Right atrium auricular region (tissue), 2 donors: ENCODE measurements around the gene RGS14. TPM values are rescaled to one million over a fixed set of nuclear protein-coding genes. Genes with fewer than 3 reads are reported as not detected.
A peak's percentile ranks its signal among the peaks of the same experiment; 100 is the strongest.

Experiments used
- DNase-seq: peaks from one replicate; pipeline ENCODE4 v3.0.0-alpha.2; 2019; ENCODE audit warnings: low spot score
- H3K27ac ChIP-seq, 2 donors: fragments of 200-600 bp; sonication (generic); 1 replicate in 1 of 2; 2 replicates in 1 of 2; pipeline ENCODE4 v1.5.1; 2016 to 2019
- H3K27me3 ChIP-seq, 2 donors: fragments of 200-600 bp; sonication (generic); one replicate each; pipeline versions ENCODE4 v1.5.1 to v1.6.0; 2017 to 2019
- H3K36me3 ChIP-seq: fragments of 200-600 bp; sonication (generic); one replicate; pipeline ENCODE4 v1.5.1; 2016
- H3K4me1 ChIP-seq, 2 donors: fragments of 200-600 bp; sonication (generic); one replicate each; pipeline versions ENCODE4 v1.5.1 to v1.6.0; 2017 to 2019
- H3K4me3 ChIP-seq, 2 donors: fragments of 200-600 bp; sonication (generic); 1 replicate in 1 of 2; 2 replicates in 1 of 2; pipeline ENCODE4 v1.5.1; 2017 to 2019; ENCODE audit warnings: mild to moderate bottlenecking in 1 of 2, moderate library complexity in 1 of 2
- H3K9me3 ChIP-seq, 2 donors: fragments of 200-600 bp; sonication (generic); one replicate each; pipeline ENCODE4 v1.5.1; 2019
- CTCF ChIP-seq, 2 donors: fragments of 200-600 bp; sonication (generic); IDR thresholded peaks; one replicate each; pipeline ENCODE4 v1.5.1; 2019; ENCODE audit warnings: antibody characterized with exemption in 2 of 2
- total RNA-seq, 2 donors: library from RNA; depleted of rRNA; stranded (reverse); fragments of >200 nt; gene quantifications; one replicate each; pipeline ENCODE4 v1.1.0, GENCODE V29; 2016

Gene RGS14
- total RNA-seq, 2 donors from 2014 or later, result 3.1 to 6.8 TPM

GRCh38 chr5:177361418-177362291 is 3.9 kb downstream of the RGS14 start:
- no peak overlapping the region for H3K27ac ChIP-seq
- H3K4me1 ChIP-seq, result peaks cover 0 to 33% of the 10 kb centered on the region in 2 donors

GRCh38 chr5:177362292-177362609 is 4.5 kb downstream of the RGS14 start:
- Histone ChIP-seq H3K36me3 (no peaks in the 10 kb centered on the region), H3K4me3 (no peak overlapping the region), H3K27ac (no peak overlapping the region), H3K4me1 (peaks cover 0 to 33% of the 10 kb centered on the region in 2 donors), H3K9me3 (no peaks in the 10 kb centered on the region), H3K27me3 (no peaks in the 10 kb centered on the region)
- TF ChIP-seq CTCF (IDR thresholded peaks at IDR 0.05), result no peak
- DNase-seq, result no peak

More at GRCh38 chr5:177361418-177362291, 3.9 kb downstream of the RGS14 start:
- no peak for DNase-seq
- H3K9me3 ChIP-seq, result no peaks in the 10 kb centered on the region
- H3K36me3 ChIP-seq, result no peaks in the 10 kb centered on the region
- no peak for TF ChIP-seq CTCF (IDR thresholded peaks at IDR 0.05)
- H3K4me3 ChIP-seq, result no peak overlapping the region
- no peaks in the 10 kb centered on the region for H3K27me3 ChIP-seq

GRCh38 chr5:177362610-177363507 is 5.1 kb downstream of the RGS14 start:
- peak overlapping the region; percentile 34 to 57 for H3K4me3 ChIP-seq
- H3K4me1 ChIP-seq, result peaks cover 0 to 36% of the 10 kb centered on the region in 2 donors
- no peaks in the 10 kb centered on the region for H3K9me3 ChIP-seq
- H3K27me3 ChIP-seq, result no peaks in the 10 kb centered on the region
- DNase-seq, result no peak
- peak overlapping the region in 1 of 2 donors; percentile 26 for H3K27ac ChIP-seq
- no peaks in the 10 kb centered on the region for H3K36me3 ChIP-seq
- TF ChIP-seq CTCF (IDR thresholded peaks at IDR 0.05), result no peak

GRCh38 chr5:177363565-177363964 is 5.8 kb downstream of the RGS14 start:
- peaks cover 0 to 39% of the 10 kb centered on the region in 2 donors for H3K4me1 ChIP-seq
- no peak for TF ChIP-seq CTCF (IDR thresholded peaks at IDR 0.05)

GRCh38 chr5:177364159-177364962 is 6.6 kb downstream of the RGS14 start:
- Histone ChIP-seq H3K9me3 (no peaks in the 10 kb centered on the region), H3K4me3 (no peak overlapping the region), H3K27me3 (no peaks in the 10 kb centered on the region), H3K36me3 (no peaks in the 10 kb centered on the region), H3K27ac (no peak overlapping the region), H3K4me1 (peaks cover 0 to 39% of the 10 kb centered on the region in 2 donors)
- DNase-seq, result no peak
- TF ChIP-seq CTCF (IDR thresholded peaks at IDR 0.05), result no peak

More at GRCh38 chr5:177363565-177363964, 5.8 kb downstream of the RGS14 start:
- Histone ChIP-seq H3K4me3 (peak overlapping the region; percentile 34 to 57), H3K9me3 (no peaks in the 10 kb centered on the region), H3K36me3 (no peaks in the 10 kb centered on the region), H3K27ac (no peak overlapping the region), H3K27me3 (no peaks in the 10 kb centered on the region)
- no peak for DNase-seq
